ENCODE results near the gene FCHO1.

The FCHO1 gene

DNA sequence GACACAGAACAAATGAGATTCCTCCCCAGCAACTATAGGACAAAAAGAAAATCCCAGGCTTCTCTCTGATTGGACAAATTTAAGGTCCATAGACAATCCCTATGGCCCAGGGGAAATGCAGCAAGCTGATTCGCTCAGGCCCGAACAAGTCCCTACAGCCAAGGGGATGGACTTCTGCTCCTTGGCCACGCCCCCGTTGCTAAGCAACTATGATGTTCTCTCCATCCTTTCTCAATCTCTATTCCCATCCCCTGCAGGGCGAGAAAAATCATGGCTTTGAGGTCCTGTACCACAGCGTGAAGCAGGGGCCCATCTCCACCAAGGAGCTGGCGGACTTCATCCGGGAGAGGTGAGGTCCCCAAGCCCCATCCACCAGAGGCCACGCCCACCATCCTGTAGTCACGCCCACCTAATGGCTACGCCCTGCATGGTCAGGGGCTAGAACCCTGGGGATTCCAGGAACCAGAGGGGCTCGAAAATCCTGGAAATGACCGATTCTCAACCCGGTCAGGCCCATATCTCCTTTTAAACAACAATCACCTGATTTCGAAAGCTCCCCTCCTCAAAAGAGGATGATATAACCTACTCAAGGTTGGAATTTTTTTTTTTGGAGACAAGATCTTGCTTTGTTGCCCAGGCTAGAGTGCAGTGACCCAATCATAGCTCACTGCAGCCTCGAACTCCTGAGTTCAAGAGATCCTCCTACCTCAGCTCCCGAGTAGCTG lies 11.4 kb downstream of the FCHO1 start:
- TF ChIP-seq, protein P1, sequence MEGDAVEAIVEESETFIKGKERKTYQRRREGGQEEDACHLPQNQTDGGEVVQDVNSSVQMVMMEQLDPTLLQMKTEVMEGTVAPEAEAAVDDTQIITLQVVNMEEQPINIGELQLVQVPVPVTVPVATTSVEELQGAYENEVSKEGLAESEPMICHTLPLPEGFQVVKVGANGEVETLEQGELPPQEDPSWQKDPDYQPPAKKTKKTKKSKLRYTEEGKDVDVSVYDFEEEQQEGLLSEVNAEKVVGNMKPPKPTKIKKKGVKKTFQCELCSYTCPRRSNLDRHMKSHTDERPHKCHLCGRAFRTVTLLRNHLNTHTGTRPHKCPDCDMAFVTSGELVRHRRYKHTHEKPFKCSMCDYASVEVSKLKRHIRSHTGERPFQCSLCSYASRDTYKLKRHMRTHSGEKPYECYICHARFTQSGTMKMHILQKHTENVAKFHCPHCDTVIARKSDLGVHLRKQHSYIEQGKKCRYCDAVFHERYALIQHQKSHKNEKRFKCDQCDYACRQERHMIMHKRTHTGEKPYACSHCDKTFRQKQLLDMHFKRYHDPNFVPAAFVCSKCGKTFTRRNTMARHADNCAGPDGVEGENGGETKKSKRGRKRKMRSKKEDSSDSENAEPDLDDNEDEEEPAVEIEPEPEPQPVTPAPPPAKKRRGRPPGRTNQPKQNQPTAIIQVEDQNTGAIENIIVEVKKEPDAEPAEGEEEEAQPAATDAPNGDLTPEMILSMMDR (IDR thresholded peaks at IDR 0.05; ENCODE audit: low read depth, low read length): no peak
- Histone ChIP-seq H3K9me3 (no peaks in the 10 kb centered on the region), H3K4me3 (ENCODE audit: low read depth, low read length) (peak overlapping the region; percentile 60), H3K27me3 (no peaks in the 10 kb centered on the region), H3K4me1 (no peaks in the 10 kb centered on the region), H3K36me3 (no peaks in the 10 kb centered on the region)
- peak; percentile 96 for DNase-seq

DNA sequence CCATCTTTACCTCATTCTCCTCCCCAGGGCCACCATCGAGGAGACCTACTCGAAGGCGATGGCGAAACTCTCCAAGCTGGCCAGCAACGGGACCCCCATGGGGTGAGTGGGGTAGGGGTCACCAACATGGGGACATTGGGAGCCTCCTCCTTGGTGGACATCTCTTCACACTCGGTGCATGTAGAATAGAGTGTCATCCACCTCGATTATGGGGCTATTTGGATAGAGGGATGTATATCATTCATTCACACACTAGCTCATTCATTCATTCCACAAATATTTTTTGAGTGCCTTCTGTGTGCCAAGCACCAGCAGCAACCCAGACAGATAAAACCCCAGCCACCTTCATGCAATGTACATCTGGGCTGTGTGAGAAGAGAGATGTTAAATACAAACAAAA lies 13.1 kb downstream of the FCHO1 start:
- H3K4me3 ChIP-seq (ENCODE audit: low read depth, low read length): no peak overlapping the region

DNA sequence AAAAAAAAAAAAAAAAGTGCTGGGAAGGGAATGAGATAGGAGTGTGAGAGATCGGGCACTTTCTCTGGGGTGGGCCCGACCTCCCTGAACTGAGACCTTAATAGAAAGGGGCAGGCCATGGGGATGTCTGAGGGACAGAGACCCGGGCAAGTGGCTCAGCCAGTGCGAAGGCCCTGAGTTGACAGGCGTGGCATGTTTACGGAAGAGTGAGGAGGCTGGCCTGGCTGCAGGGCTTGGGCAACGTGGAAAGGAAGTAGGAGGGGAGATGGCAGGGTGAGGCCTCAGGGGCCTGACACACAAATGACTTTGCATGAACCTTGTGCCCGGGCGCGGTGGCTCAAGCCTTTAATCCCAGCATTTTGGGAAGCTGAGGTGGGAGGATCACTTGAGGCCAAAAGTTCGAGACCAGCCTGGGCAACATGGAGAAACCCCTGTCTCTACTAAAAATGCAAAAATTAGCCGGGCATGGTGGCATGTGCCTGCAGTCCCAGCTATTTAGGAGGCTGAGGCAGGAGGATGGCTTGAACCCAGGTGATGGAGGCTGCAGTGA lies 13.9 kb downstream of the FCHO1 start:
- no peaks in the 10 kb centered on the region for H3K36me3 ChIP-seq
- no peak for DNase-seq
- TF ChIP-seq, protein P1 (IDR thresholded peaks at IDR 0.05; ENCODE audit: low read depth, low read length): no peak
- no peaks in the 10 kb centered on the region for H3K27me3 ChIP-seq
- H3K9me3 ChIP-seq: no peaks in the 10 kb centered on the region
- H3K4me1 ChIP-seq: no peaks in the 10 kb centered on the region
- H3K4me3 ChIP-seq (ENCODE audit: low read depth, low read length): no peak overlapping the region

More for the DNA sequence above, 13.1 kb downstream of the FCHO1 start:
- no peaks in the 10 kb centered on the region for H3K9me3 ChIP-seq
- H3K36me3 ChIP-seq: no peaks in the 10 kb centered on the region
- DNase-seq: no peak
- no peaks in the 10 kb centered on the region for H3K4me1 ChIP-seq
- TF ChIP-seq, protein P1 (IDR thresholded peaks at IDR 0.05; ENCODE audit: low read depth, low read length): no peak
- H3K27me3 ChIP-seq: no peaks in the 10 kb centered on the region

DNA sequence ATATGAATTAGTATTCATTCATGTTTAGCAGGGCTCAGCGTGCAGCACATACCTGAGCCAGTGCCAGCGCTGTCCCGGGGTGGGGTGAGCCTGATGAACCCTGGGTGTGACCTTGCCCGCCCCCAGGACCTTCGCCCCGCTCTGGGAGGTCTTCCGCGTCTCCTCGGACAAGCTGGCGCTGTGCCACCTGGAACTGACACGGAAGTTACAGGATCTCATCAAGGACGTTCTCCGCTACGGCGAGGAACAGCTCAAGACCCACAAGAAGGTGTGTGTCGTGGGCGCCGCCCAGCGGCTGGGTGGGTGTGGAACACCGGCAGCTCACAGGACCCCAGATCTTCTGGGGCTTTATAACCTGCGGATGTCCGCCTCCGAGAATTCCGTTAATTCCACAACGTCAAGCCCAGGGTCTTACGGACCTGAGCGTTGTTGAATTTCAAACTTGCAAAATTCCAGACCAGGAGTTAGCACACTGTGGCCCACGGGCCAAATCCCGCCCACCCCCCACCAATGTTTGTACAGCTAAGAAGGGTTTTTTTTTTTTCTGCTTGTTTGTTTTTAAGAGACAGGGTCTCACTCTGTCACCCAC lies 15.4 kb downstream of the FCHO1 start:
- H3K4me3 ChIP-seq (ENCODE audit: low read depth, low read length): no peak overlapping the region
- no peaks in the 10 kb centered on the region for H3K4me1 ChIP-seq
- H3K9me3 ChIP-seq: no peaks in the 10 kb centered on the region
- H3K27me3 ChIP-seq: no peaks in the 10 kb centered on the region
- peak; percentile 48 for DNase-seq
- TF ChIP-seq, protein P1 (IDR thresholded peaks at IDR 0.05; ENCODE audit: low read depth, low read length): peak; percentile 40; the same call in 1 of the 2 replicates
- H3K36me3 ChIP-seq: no peaks in the 10 kb centered on the region

DNA sequence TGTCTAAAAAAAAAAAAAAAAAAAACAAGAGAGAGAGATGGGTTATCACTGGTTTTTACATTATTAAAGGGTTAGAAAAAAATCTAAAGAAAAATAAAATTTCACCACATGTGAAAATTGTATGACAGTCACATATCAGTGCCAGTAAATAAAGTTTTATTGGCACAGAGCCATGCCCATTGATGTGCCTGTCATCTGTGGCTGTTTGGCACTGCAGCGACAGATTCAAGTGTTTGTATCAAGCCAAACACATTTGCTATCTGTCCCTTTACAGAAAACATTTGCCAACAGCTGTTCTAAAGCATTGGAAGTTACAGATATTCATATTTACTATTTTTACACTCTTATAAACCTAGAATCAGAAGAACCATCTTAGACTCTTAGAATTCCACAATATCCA lies 16.3 kb downstream of the FCHO1 start:
- Histone ChIP-seq H3K36me3 (no peaks in the 10 kb centered on the region), H3K4me1 (no peaks in the 10 kb centered on the region), H3K9me3 (no peaks in the 10 kb centered on the region), H3K27me3 (no peaks in the 10 kb centered on the region), H3K4me3 (ENCODE audit: low read depth, low read length) (no peak overlapping the region)
- DNase-seq: no peak
- TF ChIP-seq, protein P1 (IDR thresholded peaks at IDR 0.05; ENCODE audit: low read depth, low read length): no peak

DNA sequence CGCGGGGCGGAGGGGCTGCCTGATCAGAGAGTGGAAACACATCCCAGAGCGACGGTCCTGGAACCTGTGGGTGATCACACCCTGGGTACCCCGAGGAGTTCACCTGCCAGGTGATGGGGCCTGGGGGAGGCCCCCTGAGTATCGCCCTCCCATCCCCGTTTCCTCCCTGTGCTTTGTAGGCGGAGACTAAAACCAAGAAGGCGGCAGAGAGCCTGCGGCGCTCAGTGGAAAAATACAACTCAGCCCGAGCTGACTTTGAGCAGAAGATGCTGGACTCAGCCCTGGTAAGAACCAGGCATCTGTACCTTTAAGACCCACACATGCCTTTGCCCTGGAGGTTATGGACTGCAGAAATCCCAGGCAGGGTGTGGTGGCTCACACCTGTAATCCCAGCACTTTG lies 19.3 kb downstream of the FCHO1 start:
- TF ChIP-seq, protein P1 (IDR thresholded peaks at IDR 0.05; ENCODE audit: low read depth, low read length): no peak
- H3K9me3 ChIP-seq: no peaks in the 10 kb centered on the region
- H3K4me1 ChIP-seq: peaks cover 3% of the 10 kb centered on the region; the same call in 1 of the 2 replicates
- no peak for DNase-seq
- H3K27me3 ChIP-seq: no peaks in the 10 kb centered on the region
- H3K36me3 ChIP-seq: no peaks in the 10 kb centered on the region
- H3K4me3 ChIP-seq (ENCODE audit: low read depth, low read length): no peak overlapping the region

All from BE2C (cell line).